Dermis blood vessel endothelial cell (primary cell): ENCODE measurements around the gene FBXO21. TPM values are rescaled to one million over a fixed set of nuclear protein-coding genes. Genes with fewer than 3 reads are reported as not detected.
A peak's percentile ranks its signal among the peaks of the same experiment; 100 is the strongest.
"Not testable (repeated sequence)": the region's sequence is repeated elsewhere in the genome, so short reads cannot be mapped to it uniquely, and the experiment has no call there.

Experiments
- DNase-seq: peaks from one replicate; pipeline ENCODE4 v3.0.0; 2010
- total RNA-seq: library from RNA; depleted of rRNA; stranded (reverse); fragments of >200 nt; gene quantifications from 2 replicates; pipeline ENCODE4 v1.2.3, GENCODE V29; 2014

The FBXO21 gene
- total RNA-seq, 1 donor from 2014 or later = 140 TPM

- no peak for DNase-seq
Observed at GRCh38 chr12:117202033-117202432, 11.8 kb upstream of the FBXO21 start.

DNA sequence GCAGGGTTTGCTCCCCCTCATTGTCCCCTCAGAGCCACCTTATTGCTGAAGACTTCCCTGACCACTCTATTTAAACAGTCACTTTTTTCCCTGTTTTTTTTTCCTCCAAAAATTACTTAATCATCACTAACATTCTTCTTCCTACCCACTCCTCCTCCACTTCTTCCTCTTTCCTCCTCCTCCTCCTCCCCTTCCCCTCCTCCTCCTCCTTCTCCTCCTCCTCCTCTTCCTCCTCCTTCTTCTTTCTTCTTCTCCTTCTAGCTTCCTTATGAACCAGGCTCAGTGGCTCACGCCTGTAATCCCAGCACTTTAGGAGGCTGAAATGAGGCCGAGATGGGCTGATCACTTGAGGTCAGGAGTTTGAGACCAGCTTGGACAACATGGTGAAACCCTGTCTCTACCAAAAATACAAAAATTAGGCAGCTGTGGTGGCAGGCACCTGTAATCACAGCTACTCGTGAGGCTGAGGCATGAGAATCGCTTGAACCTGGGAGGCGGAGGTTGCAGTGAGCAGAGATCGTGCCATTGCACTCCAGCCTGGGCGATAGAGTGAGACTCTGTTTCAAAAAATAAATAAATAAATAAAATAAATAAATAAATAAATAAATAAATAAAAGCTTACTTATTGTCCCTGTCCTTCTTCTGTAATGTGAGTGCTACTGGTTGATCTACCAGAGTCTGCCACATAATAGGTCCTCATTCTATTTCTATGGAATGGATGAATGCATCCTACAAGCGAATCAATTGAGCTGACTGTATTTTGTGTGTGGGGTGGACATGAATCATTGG lies 9.9 kb upstream of the FBXO21 start:
- DNase-seq = not testable (repeated sequence)

GRCh38 chr12:117196334-117196733 lies 6.1 kb upstream of the FBXO21 start:
- DNase-seq = not testable (repeated sequence)

GRCh38 chr12:117195027-117195426 lies 4.8 kb upstream of the FBXO21 start:
- not testable (repeated sequence) for DNase-seq

GRCh38 chr12:117193903-117194302 lies 3.6 kb upstream of the FBXO21 start:
- DNase-seq = no peak

GRCh38 chr12:117192581-117192980 lies 2.3 kb upstream of the FBXO21 start:
- DNase-seq = not testable (repeated sequence)

DNA sequence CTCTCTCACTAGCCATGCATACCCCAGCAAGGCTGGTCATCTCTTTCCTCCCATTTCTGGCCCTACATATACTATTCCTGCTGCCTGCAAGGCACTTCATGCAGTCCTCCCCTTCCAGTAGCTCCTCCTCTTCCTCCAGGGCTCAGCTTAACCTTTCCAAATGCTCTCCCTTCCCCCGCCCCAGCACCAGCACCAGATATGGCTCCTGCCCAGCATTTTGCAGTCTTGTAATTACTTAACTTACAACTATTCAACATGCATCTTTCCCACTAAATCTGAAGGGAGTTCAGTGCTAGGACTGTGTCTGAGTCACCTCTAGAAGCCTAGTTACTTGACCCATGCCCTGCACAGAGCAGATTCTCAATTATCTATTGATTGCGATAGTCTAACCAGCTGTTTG lies 1.8 kb upstream of the FBXO21 start:
- no peak for DNase-seq

- DNase-seq = peak; percentile 46
Observed at GRCh38 chr12:117189725-117190209, 503 bp downstream of the FBXO21 start.

DNA sequence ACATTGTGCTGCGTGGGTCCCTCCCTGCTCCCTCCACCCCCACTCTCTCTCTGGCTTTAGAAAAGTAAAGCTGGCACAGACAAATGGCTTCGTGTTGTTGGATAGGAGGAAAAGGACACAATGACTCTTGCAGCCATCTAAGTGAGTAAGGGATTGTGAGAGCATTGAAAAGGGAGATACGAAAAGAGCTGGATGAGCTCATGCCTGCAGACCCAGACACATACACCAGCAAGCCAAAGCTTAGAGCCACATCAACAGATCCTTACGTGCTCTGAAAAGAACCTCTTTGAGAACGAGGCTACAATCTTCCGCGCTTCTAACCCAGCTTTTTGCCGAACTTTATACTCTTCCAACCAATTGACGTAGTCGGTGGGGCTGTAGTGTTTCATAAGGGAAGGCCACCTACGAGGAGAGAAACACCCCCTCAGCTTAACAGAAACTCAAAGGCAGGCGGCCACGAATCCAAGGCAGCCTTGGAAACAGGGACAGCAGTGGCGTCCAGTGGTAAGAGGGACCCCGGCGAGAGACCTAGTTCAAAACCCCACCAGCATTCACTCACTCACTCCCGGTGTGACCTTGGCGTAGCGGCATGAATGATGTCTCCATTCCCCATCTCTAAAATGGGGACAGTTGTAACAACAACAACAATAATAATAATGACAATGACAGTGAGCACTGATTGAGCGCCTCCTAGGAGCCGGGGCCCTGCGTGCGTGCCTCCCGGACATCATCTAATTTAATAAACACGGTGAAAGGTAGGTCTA lies 1.1 kb downstream of the FBXO21 start:
- DNase-seq = peak; percentile 20

DNA sequence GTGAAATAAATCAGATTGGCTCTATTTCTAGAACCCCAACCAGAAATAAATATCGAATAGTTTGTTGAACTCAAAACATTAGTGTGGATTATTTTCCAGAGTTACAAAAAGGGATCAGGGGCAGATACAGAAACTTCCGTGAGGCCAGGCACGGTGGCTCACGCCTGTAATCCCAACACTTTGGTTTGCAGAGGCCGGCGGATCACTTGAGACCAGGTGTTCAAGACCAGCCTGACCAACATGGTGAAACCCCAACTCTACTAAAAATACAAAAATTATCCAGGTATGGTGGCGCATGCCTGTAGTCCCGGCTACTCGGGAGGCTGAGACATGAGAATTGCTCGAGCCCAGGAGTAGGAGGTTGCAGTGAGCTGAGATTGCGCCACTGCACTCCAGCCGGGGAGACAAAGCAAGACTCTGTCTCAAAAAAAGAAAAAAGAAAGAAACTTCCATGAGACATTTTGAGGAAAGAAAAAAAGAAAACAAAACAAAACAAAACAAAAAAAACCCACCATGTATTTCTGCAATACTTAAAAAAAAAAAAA lies 2.1 kb downstream of the FBXO21 start:
- DNase-seq = no peak

DNA sequence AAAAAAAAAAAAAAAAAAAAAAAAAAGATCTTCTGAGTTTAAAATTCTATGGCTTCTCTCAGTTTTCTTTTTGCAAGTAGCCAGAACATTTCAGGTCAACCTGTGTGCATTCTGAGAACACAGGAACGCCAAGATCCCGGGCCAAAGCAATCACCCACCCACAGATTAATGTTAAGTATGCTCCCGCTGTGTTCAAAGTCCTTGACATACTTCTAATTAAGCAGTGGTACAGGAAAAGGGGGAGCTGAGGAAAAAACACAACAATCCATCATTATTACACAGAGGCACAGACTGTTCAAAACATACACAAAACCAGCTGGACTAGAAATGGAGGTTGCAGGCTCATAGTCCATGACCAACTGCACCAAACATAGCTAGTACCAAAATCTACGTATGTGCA lies 2.8 kb downstream of the FBXO21 start:
- DNase-seq = no peak

GRCh38 chr12:117182866-117183265 lies 7.4 kb downstream of the FBXO21 start:
- DNase-seq = no peak

DNA sequence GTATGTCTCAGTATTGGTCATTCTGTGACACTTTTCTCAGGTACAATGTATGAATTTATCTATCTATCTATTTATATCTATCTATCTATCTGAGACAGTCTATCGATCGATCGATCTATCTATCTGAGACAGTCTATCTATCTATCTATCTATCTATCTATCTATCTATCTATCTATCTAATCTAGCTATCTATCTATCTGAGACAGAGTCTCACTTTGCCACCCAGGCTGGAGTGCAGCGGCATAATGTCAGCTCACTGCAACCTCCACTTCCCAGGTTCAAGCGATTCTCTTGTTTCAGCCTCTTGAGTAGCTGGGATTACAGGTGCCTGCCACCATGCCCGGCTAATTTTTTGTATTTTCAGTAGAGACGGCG lies 8.8 kb downstream of the FBXO21 start:
- DNase-seq = not testable (repeated sequence)

- no peak for DNase-seq
Observed at GRCh38 chr12:117180758-117181467, 9.4 kb downstream of the FBXO21 start.

DNA sequence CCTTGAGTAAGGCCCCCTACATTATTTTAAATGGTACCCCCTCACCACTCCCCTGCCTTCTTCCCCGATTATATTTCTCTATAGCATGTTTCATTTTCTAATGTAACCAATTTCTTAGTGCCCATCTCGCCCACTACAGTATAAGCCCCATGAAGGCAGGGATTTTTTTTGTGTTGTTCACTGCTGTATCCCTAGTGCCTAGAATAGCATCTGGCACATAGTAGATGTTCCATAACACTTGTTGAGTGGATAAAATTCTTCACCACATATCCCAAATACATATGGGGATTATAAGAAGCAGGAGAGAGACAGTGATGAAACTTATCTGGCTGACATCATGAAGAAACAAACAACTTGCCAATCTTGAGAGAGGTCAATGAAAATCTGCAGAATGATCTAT lies 11.5 kb downstream of the FBXO21 start:
- DNase-seq = no peak

DNA sequence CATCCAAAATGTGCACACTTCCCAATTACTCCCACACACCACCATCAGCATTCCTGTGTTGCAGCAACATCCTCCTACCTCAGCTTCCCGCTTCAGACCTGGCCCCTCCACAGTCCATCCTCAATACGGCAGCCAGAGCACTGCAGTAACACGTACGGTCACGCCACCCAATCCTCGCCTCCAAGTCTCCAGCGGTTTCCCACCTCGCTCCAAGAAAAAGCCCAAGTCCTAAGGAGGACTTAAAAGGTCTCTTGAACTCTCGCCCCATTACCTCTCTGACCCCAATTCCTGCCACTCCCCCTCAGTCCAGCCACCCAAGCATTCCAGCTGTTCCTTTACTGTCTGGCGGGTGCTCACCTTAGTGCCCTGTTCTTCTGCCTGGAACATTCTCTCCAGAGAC lies 12.0 kb downstream of the FBXO21 start:
- no peak for DNase-seq

DNA sequence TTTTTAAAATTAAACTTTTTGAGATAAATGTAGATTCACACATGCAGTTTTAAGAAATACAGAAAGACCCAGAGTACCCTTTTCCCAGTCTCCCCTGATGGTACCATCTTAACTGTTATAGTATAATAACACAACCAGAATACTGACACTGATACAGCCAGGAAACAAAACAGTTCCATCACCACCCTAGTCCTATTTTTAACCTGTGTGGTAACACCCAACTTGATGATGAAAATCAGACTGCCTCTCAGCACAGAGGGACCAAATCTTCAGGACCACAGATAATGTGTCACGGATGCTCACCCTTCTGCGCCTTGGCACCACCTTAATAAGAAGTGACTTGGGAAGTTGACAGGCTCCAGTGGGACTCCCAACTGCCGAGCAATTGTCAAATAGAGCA lies 18.1 kb downstream of the FBXO21 start:
- no peak for DNase-seq

GRCh38 chr12:117171499-117172162 lies 18.6 kb downstream of the FBXO21 start:
- DNase-seq = no peak

DNA sequence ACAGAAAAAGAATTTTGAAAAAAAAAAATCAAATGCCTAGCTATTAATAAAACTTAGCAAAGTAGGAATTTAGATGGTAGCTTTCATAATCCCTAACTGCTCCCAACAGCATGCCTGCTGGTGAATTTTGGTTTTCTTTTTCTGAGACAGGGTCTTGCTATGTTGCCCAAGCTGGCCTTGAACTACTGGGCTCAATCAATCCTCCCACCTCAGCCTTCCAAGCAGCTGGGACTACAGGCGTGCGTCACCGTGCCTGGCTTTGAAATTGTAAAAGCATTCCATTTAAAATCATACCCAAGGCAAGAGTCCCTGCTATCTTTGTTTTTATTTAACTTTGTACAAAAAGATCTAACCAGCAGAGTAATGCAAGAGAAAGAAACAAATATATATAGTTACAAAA lies 20.7 kb downstream of the FBXO21 start:
- DNase-seq = no peak

- no peak for DNase-seq
Observed at GRCh38 chr12:117168976-117169375, 21.3 kb downstream of the FBXO21 start.

- DNase-seq = no peak
Observed at GRCh38 chr12:117167769-117168168, 22.5 kb downstream of the FBXO21 start.

- DNase-seq = no peak
Observed at GRCh38 chr12:117166107-117166506, 24.2 kb downstream of the FBXO21 start.
